Mesodermal cell (in vitro differentiated cells): ENCODE measurements around the gene PHF23.

ENCODE experiments used
- H3K27ac ChIP-seq: 2 replicates; pipeline ENCODE4 v1.7.0; 2013; ENCODE audit warnings: mild to moderate bottlenecking, low read depth, low read length, moderate library complexity; ENCODE audit not compliant: severe bottlenecking
- H3K36me3 ChIP-seq: 2 replicates; pipeline ENCODE4 v1.7.1; 2013; ENCODE audit warnings: mild to moderate bottlenecking, low read length, moderate library complexity; ENCODE audit not compliant: control insufficient read depth, insufficient read depth
- H3K4me1 ChIP-seq: one replicate; pipeline ENCODE4 v1.7.1; 2013; ENCODE audit warnings: mild to moderate bottlenecking, low read length; ENCODE audit not compliant: insufficient read depth, control insufficient read depth, poor library complexity, severe bottlenecking
- H3K4me3 ChIP-seq: 2 replicates; pipeline ENCODE4 v1.7.0; 2013; ENCODE audit warnings: low read length, control low read depth, mild to moderate bottlenecking; ENCODE audit not compliant: insufficient read depth, poor library complexity, severe bottlenecking; ENCODE audit errors: extremely low read depth
- H3K9me3 ChIP-seq: 2 replicates; pipeline ENCODE4 v1.7.1; 2013; ENCODE audit warnings: mild to moderate bottlenecking, low read length, moderate library complexity; ENCODE audit not compliant: control insufficient read depth
- WGBS, 2 experiments: methylation state at CpG; one replicate each; pipeline ENCODE4 v1.1.5; 2013; ENCODE audit warnings: missing lambda C conversion rate in 2 of 2; ENCODE audit not compliant: insufficient coverage in 2 of 2; 5-methylcytosine and 5-hydroxymethylcytosine counted together

The PHF23 gene

GRCh38 chr17:7256766-7257456 is 17.7 kb upstream of the PHF23 start:
- Histone ChIP-seq H3K4me3 (no peak overlapping the region), H3K4me1 (peaks cover 6% of the 10 kb centered on the region), H3K27ac (no peak overlapping the region), H3K36me3 (peaks cover 66% of the 10 kb centered on the region), H3K9me3 (no peaks in the 10 kb centered on the region)
- whole genome bisulfite sequencing, 2 experiments, result 95 to 100% methylated on average over 7 of the region's 8 CpGs

DNA sequence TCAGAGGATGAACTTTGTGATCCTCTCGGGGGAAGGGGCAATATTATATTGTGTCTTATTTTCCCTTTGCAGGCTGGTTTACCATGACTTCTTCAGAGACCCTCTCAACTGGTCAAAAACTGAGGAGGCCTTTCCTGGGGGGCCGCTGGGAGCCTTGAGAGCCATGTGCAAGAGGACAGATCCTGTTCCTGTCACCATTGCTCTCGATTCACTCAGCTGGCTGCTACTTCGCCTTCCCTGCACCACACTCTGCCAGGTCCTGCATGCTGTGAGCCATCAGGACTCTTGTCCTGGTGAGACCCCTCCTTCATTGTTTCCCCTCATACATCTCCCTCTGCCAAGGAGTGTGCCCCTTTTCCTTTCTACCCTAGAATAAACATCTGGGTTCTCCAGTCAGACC is 15.3 kb upstream of the PHF23 start:
- H3K9me3 ChIP-seq, result no peaks in the 10 kb centered on the region
- H3K36me3 ChIP-seq, result peaks cover 59% of the 10 kb centered on the region
- H3K4me1 ChIP-seq, result peaks cover 10% of the 10 kb centered on the region
- no peak overlapping the region for H3K4me3 ChIP-seq
- WGBS, 2 experiments, result 95 to 97% methylated on average over 3 to 4 of the region's 4 CpGs
- H3K27ac ChIP-seq, result no peak overlapping the region

DNA sequence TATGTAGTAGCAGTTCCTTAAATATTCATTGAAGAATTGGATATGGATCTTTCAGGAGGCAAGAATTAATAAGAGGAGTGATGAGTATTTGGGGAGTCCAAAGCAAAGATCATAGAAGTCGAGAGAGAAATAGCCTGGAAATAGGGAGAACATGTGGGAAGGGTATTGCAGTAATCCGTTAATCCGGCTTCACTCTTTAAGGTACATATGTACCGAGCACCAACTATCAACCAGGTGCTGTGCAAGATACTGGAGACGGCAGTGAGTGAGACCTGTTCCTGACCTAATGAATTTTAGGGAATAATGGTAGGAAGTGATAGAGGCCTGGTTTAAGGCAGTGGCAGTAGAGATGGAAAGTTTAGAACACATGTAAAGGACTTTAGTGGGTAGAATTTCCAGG is 13.8 kb upstream of the PHF23 start:
- no peaks in the 10 kb centered on the region for H3K9me3 ChIP-seq
- H3K4me1 ChIP-seq, result peaks cover 18% of the 10 kb centered on the region
- H3K27ac ChIP-seq, result no peak overlapping the region
- WGBS, 2 experiments, result 89 to 96% methylated on average over 5 of the region's 5 CpGs
- H3K36me3 ChIP-seq, result peaks cover 49% of the 10 kb centered on the region
- peak overlapping the region; percentile 86 for H3K4me3 ChIP-seq

DNA sequence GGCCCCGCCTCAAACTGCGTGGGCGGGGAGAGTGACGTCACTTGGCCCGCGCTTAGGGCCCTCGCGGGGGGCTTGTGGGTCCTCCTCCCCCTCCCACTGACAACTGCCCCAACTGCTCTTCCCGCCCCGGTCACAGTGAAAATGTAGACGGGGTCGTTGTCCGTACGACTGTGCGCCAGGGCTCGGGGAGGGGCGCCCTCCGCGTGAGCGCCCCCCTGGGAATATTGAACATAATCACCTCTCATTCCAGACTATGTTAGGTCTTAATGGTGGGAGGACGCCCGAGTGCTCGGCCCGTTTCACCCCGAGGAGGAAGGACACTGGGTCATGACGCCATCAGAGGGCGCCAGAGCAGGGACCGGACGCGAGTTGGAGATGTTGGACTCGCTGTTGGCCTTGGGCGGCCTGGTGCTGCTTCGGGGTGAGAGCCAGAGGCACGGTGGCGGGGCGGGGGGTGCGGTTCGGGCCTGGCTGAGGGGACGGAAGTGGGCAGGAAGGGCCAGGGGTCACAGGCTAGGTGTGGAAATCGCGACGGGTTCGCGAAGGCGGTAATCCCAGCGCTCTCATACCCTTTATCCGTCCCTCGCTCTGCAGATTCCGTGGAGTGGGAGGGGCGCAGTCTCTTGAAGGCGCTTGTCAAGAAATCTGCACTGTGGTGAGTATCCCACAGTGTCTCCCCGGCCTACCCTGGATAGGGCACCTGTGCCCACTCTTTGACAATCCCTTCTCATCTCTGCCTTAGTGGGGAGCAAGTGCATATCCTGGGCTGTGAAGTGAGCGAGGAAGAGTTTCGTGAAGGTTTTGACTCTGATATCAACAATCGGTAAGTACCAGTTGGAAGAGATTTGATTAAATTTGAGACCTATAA is 13.2 kb upstream of the PHF23 start, which contains the start of gene ELP5:
Gene ELP5 (plus strand): TSS at position 40 of the 868 bp plus-strand sequence. CDS start 336 bp downstream, at position 376.
- WGBS, 2 experiments, result 1% methylated on average over 41 to 45 of the region's 55 CpGs
- Histone ChIP-seq H3K9me3 (no peaks in the 10 kb centered on the region), H3K36me3 (peaks cover 45% of the 10 kb centered on the region), H3K4me1 (peaks cover 18% of the 10 kb centered on the region), H3K4me3 (peak within 1 kb of the TSS; percentile 86), H3K27ac (peak within 1 kb of the TSS; percentile 99)

DNA sequence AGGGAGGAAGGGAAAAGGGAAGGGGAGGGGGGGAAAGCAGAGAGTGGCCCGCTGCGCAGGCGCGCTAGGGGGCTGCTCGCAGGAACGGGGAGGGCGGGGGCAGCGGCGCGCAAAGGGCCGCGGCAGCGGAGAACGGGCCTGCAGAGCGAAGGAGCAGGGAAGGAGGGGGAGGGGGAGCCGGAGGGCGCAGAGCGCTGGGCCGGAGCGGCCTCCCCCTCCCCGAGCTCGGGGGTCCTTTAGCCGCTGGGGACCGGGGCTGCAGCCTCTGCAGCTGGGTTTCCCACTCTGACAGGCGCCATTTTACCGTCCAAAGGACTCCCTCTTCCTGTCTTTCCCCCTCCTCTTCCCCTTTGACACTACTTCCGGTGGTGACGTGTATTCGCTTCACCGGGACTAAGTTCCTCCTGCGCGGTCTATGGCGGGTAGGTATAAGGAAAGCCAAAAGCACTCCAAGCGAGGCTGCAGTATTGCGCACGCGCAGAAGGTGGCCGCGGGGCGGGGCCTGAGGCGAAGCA is 12.5 kb upstream of the PHF23 start, which contains the start of gene CTDNEP1:
Gene CTDNEP1 (minus strand): TSS at position 74 of the 515 bp plus-strand sequence. CDS start 438 bp downstream, outside the sequence.
- Histone ChIP-seq H3K27ac (peak within 1 kb of the TSS; percentile 99), H3K4me3 (peak within 1 kb of the TSS; percentile 86), H3K36me3 (peaks cover 44% of the 10 kb centered on the region), H3K4me1 (peaks cover 18% of the 10 kb centered on the region), H3K9me3 (no peaks in the 10 kb centered on the region)
- 0% methylated on average over 16 to 26 of the region's 41 CpGs for WGBS, 2 experiments

- H3K4me1 ChIP-seq, result peaks cover 18% of the 10 kb centered on the region
- H3K9me3 ChIP-seq, result no peaks in the 10 kb centered on the region
- 0 to 2% methylated on average over 20 to 40 of the region's 55 CpGs for WGBS, 2 experiments
- H3K36me3 ChIP-seq, result peaks cover 44% of the 10 kb centered on the region
- peak overlapping the region; percentile 86 for H3K4me3 ChIP-seq
- peak overlapping the region; percentile 99 for H3K27ac ChIP-seq
These were observed 11.7 kb upstream of the PHF23 start for GRCh38 chr17:7250695-7251627.

DNA sequence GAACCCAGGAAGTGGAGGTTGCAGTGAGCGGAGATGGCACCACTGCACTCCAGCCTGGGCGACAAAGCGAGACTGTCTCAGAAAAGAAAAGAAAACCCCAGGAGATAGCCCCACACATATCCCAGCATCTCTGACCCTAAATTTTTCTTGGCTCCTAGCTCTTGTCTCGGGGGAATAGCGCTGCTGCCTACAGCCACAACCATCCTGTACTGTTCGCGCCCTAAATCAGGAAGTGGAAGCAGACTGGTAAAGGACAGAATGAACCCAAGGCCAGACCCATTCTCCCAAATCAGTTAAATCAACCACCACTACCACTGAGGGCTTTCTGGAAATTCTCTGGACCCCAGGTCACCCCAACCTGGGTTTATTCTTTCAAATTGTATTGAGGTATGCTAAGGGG is 10.6 kb upstream of the PHF23 start:
- 92 to 94% methylated on average over 2 to 3 of the region's 7 CpGs for WGBS, 2 experiments
- H3K4me1 ChIP-seq, result peaks cover 18% of the 10 kb centered on the region
- no peak overlapping the region for H3K27ac ChIP-seq
- no peaks in the 10 kb centered on the region for H3K9me3 ChIP-seq
- peak overlapping the region; percentile 86 for H3K4me3 ChIP-seq
- H3K36me3 ChIP-seq, result peaks cover 41% of the 10 kb centered on the region

- Histone ChIP-seq H3K4me1 (peaks cover 18% of the 10 kb centered on the region), H3K4me3 (no peak overlapping the region), H3K27ac (no peak overlapping the region), H3K36me3 (peaks cover 41% of the 10 kb centered on the region), H3K9me3 (no peaks in the 10 kb centered on the region)
- WGBS, 2 experiments, result 95 to 98% methylated on average over 4 to 6 of the region's 6 CpGs
These were observed 10.0 kb upstream of the PHF23 start for GRCh38 chr17:7249214-7249613.

- Histone ChIP-seq H3K4me3 (no peak overlapping the region), H3K4me1 (peaks cover 18% of the 10 kb centered on the region), H3K9me3 (no peaks in the 10 kb centered on the region), H3K27ac (no peak overlapping the region), H3K36me3 (peaks cover 42% of the 10 kb centered on the region)
- 97 to 100% methylated on average over 2 to 3 of the region's 4 CpGs for WGBS, 2 experiments
These were observed 9.5 kb upstream of the PHF23 start for GRCh38 chr17:7248796-7249195.

DNA sequence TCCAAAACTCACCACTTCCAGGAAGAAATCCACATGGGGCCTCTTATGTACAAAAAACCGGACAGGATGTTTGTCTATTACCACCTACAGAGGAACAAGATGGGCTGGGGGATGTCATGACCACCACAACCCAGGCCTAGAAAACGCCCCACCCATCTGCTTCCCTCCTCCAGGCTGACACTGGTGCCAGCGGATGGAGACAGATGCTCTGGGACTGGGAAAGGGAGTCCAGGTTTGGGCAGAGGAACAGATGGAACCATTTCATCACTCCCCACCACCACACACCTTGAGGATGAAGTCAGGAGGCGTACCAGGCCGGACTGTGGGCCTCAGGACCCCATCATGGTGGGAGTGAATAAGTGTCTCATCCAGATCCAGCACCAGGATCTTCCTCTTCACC is 7.5 kb upstream of the PHF23 start:
- whole genome bisulfite sequencing, 2 experiments, result 90 to 100% methylated on average over 1 to 2 of the region's 5 CpGs
- Histone ChIP-seq H3K4me1 (peaks cover 12% of the 10 kb centered on the region), H3K36me3 (peaks cover 38% of the 10 kb centered on the region), H3K4me3 (no peak overlapping the region), H3K9me3 (no peaks in the 10 kb centered on the region), H3K27ac (no peak overlapping the region)
